HCT116 (cell line): ENCODE data around the gene POMT1. TPM values are rescaled to one million over a fixed set of nuclear protein-coding genes. Genes with fewer than 3 reads are reported as not detected.

Source experiments
- ATAC-seq: fragments of 200-7000 bp; cut with Tn5 transposase; 2 replicates; pipeline ENCODE4 v1.9.1; 2020; ENCODE audit warnings: mild to moderate bottlenecking, moderate library complexity
- BruUV-seq: library from RNA; stranded (reverse); fragments of 400-500 nt; replicated peaks from 2 replicates; lab custom pipeline; 2021; lab: Mats Ljungman, UMichigan
- CTCF ChIA-PET: fragments of 300-600 bp; sonication (Branson Sonifier 250); formaldehyde crosslinking; loops from one replicate; lab custom pipeline; 2021; ENCODE audit warnings: antibody characterized with exemption; lab: Charles Lee
- POLR2A ChIA-PET: fragments of 300-600, 350-600 bp; sonication (Branson Sonifier 250); formaldehyde crosslinking; loops from one replicate; lab custom pipeline; 2021; ENCODE audit warnings: antibody characterized with exemption; lab: Charles Lee
- RAD21 ChIA-PET, 2 experiments: fragments of 300-600 bp; sonication (Branson Sonifier 250); formaldehyde crosslinking; loops; one replicate each; lab custom pipeline; 2023; ENCODE audit warnings: low total read pairs in 2 of 2; ENCODE audit not compliant: uncharacterized antibody in 2 of 2, unreplicated experiment in 2 of 2, low non-redundant PET in 1 of 2; lab: Charles Lee
- DNase-seq: peaks from one replicate; pipeline ENCODE4 v3.0.0-alpha.2; 2010; ENCODE audit warnings: low read depth, low spot score
- H2AFZ ChIP-seq: fragments of 200-600 bp; shearing (Covaris generic), sonication (generic); 2 replicates; pipeline ENCODE4 v1.6.1; 2017; ENCODE audit warnings: low read depth, mixed run types, mixed read lengths, antibody characterized with exemption, low read length; ENCODE audit not compliant: poor library complexity, severe bottlenecking
- H3K27ac ChIP-seq: 2 replicates; pipeline ENCODE4 v1.5.1; 2012; ENCODE audit warnings: low read depth, low read length
- H3K27me3 ChIP-seq: fragments of 200-600 bp; sonication (generic); 2 replicates; pipeline ENCODE4 v1.6.1; 2016; ENCODE audit warnings: mixed run types, low read length, mixed read lengths; ENCODE audit not compliant: insufficient read depth
- H3K36me3 ChIP-seq, 2 experiments: fragments of 200-500 bp in 1 of 2; fragments of 200-600 bp in 1 of 2; sonication (Bioruptor generic) in 1 of 2; sonication (generic) in 1 of 2; 2 replicates each; pipeline versions ENCODE4 v1.5.1 to v1.6.1; 2014 to 2016; ENCODE audit warnings: low read length in 2 of 2, inconsistent platforms in 1 of 2, mixed read lengths in 1 of 2, mixed run types in 1 of 2; ENCODE audit not compliant: insufficient read depth in 2 of 2, control insufficient read depth in 1 of 2
- H3K4me1 ChIP-seq, 2 experiments: fragments of 200-600 bp in 1 of 2; sonication (generic) in 1 of 2; 2 replicates each; pipeline versions ENCODE4 v1.5.1 to v1.6.1; 2012 to 2017; ENCODE audit warnings: low read length in 2 of 2, inconsistent platforms in 1 of 2, mild to moderate bottlenecking in 1 of 2, mixed read lengths in 1 of 2, mixed run types in 1 of 2, moderate library complexity in 1 of 2; ENCODE audit not compliant: insufficient read depth in 2 of 2, control insufficient read depth in 1 of 2
- H3K4me2 ChIP-seq: fragments of 200-600 bp; sonication (generic); 2 replicates; pipeline ENCODE4 v1.6.1; 2017; ENCODE audit warnings: mixed run types, low read length, mixed read lengths
- H3K4me3 ChIP-seq, 2 experiments: fragments of 200-600 bp in 1 of 2; sonication (generic) in 1 of 2; replicated peaks in 1 of 2; 2 replicates each; pipeline ENCODE4 v1.5.1; 2011 to 2016; ENCODE audit warnings: low read length in 2 of 2, control low read depth in 1 of 2, low read depth in 1 of 2, mild to moderate bottlenecking in 1 of 2, mixed read lengths in 1 of 2, mixed run types in 1 of 2
- H3K79me2 ChIP-seq: fragments of 200-600 bp; sonication (generic); 2 replicates; pipeline ENCODE4 v1.6.1; 2017; ENCODE audit warnings: mild to moderate bottlenecking, mixed run types, low read length, moderate library complexity, mixed read lengths; ENCODE audit not compliant: insufficient read depth
- H3K9ac ChIP-seq: fragments of 200-600 bp; sonication (generic); 2 replicates; pipeline ENCODE4 v1.6.1; 2016; ENCODE audit warnings: low read length, mixed read lengths
- H3K9me2 ChIP-seq: fragments of 200-600 bp; sonication (generic), shearing (Covaris generic); 2 replicates; pipeline ENCODE4 v1.6.1; 2017; ENCODE audit warnings: mixed run types, mild to moderate bottlenecking, moderate library complexity; ENCODE audit not compliant: insufficient read depth
- H3K9me3 ChIP-seq, 2 experiments: fragments of 200-500 bp in 1 of 2; fragments of 200-600 bp in 1 of 2; sonication (Bioruptor generic) in 1 of 2; sonication (generic) in 1 of 2; 2 replicates each; pipeline ENCODE4 v1.6.1; 2014 to 2017; ENCODE audit warnings: low read length in 2 of 2, mixed read lengths in 2 of 2, inconsistent platforms in 1 of 2, low read depth in 1 of 2, mild to moderate bottlenecking in 1 of 2, mixed run types in 1 of 2, moderate library complexity in 1 of 2; ENCODE audit not compliant: control insufficient read depth in 1 of 2, insufficient read depth in 1 of 2
- H4K20me1 ChIP-seq: fragments of 200-600 bp; sonication (generic), shearing (Covaris generic); 2 replicates; pipeline ENCODE4 v1.6.1; 2017; ENCODE audit warnings: mixed run types, mild to moderate bottlenecking, moderate library complexity; ENCODE audit not compliant: insufficient read depth
- CBX3 ChIP-seq: IDR thresholded peaks from 2 replicates; pipeline ENCODE4 v1.6.1; 2012; ENCODE audit warnings: low read depth
- ELF1 ChIP-seq: IDR thresholded peaks from 2 replicates; pipeline ENCODE4 v1.6.1; 2012; ENCODE audit warnings: low read depth, borderline replicate concordance
- FOSL1 ChIP-seq: IDR thresholded peaks from 2 replicates; pipeline ENCODE4 v1.6.1; 2012; ENCODE audit warnings: low read depth
- POLR2A ChIP-seq: IDR thresholded peaks from 2 replicates; pipeline ENCODE4 v1.7.0; 2011; ENCODE audit warnings: borderline replicate concordance; ENCODE audit not compliant: insufficient read depth, insufficient read length; ENCODE audit errors: extremely low read depth
- RAD21 ChIP-seq: IDR thresholded peaks from 2 replicates; pipeline ENCODE4 v1.6.1; 2012; ENCODE audit warnings: low read depth, mild to moderate bottlenecking
- SIN3A ChIP-seq: IDR thresholded peaks from 2 replicates; pipeline ENCODE4 v1.6.1; 2012; ENCODE audit warnings: low read depth
- SP1 ChIP-seq: IDR thresholded peaks from 2 replicates; pipeline ENCODE4 v1.6.1; 2012; ENCODE audit warnings: low read depth
- YY1 ChIP-seq: IDR thresholded peaks from 2 replicates; pipeline ENCODE4 v1.6.1; 2011; ENCODE audit warnings: low read length, low read depth, moderate library complexity, mild to moderate bottlenecking; ENCODE audit not compliant: insufficient replicate concordance; ENCODE audit errors: extremely low read depth
- ZFX ChIP-seq: fragments of 450-650 bp; IDR thresholded peaks from 2 replicates; pipeline ENCODE4 v1.6.1; 2017
- ZNF274 ChIP-seq: fragments of 200-500 bp; sonication (Bioruptor generic); IDR thresholded peaks from 2 replicates; pipeline ENCODE4 v1.6.1; 2014; ENCODE audit warnings: mild to moderate bottlenecking, low read depth, low read length, inconsistent platforms
- intact Hi-C: fragments of 100-400 bp; cut with micrococcal nuclease; formaldehyde crosslinking; loops from 2 replicates; pipeline ENCODE4 v1.10.0; 2022
- total RNA-seq: library from RNA; stranded (reverse); gene quantifications from one replicate; pipeline ENCODE4 v1.2.1, GENCODE V29; 2021; ENCODE audit not compliant: unreplicated experiment
- TF ChIP-seq, protein P1 (sequence below): IDR thresholded peaks from 2 replicates; pipeline ENCODE4 v1.6.1; 2012
- TF ChIP-seq, protein P2 (sequence below): IDR thresholded peaks from 2 replicates; pipeline ENCODE4 v1.6.1; 2012; ENCODE audit warnings: low read depth
- TF ChIP-seq, protein P3 (sequence below): IDR thresholded peaks from 2 replicates; pipeline ENCODE4 v1.6.1; 2012

The POMT1 gene
- total RNA-seq, 1 experiment from 2014 or later, result 21.4 TPM

DNA sequence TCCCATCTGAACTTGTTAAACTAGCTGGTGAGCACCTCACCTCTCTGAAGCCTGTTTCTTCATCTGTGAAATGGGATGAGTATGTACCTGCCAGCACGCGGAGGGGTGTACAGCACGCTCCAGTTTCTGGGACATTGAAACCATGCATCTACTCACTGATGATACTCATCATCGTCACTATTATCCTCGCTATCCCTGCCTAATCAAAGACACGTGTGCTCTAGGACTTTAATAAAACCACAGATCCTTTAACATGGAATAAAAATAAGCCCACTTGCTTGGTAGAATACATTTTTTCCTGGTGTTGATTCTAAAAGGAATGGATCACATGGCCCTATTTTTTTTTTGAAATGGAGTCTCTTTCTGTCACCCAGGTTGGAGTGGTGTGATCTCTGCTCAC, 37.3 kb upstream of the POMT1 start:
- no TSS peak for BruUV-seq
- ATAC-seq (no peak), DNase-seq (no peak)
- Histone ChIP-seq H3K9me2 (no peaks in the 10 kb centered on the region), H3K4me3 (no peak overlapping the region), H4K20me1 (peaks cover 8% of the 10 kb centered on the region; the same call in 1 of the 2 replicates), H3K9ac (no peak overlapping the region), H3K9me3 (no peaks in the 10 kb centered on the region), H2AFZ (no peak overlapping the region), H3K4me2 (no peak overlapping the region), H3K36me3 (peaks cover 63 to 64% of the 10 kb centered on the region in 2 experiments; a peak in 3 of 4 replicates), H3K4me1 (no peaks in the 10 kb centered on the region), H3K27ac (no peak overlapping the region), H3K79me2 (peaks cover 82% of the 10 kb centered on the region), H3K27me3 (no peaks in the 10 kb centered on the region)
- ChIA-PET POLR2A (no interaction called here), CTCF (no interaction called here), RAD21 (no interaction called here)
- intact Hi-C loops, result no loop called here
- TF ChIP-seq, protein P1, sequence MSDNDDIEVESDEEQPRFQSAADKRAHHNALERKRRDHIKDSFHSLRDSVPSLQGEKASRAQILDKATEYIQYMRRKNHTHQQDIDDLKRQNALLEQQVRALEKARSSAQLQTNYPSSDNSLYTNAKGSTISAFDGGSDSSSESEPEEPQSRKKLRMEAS, result no peak
- TF ChIP-seq CBX3 (no peak), SP1 (no peak)

DNA sequence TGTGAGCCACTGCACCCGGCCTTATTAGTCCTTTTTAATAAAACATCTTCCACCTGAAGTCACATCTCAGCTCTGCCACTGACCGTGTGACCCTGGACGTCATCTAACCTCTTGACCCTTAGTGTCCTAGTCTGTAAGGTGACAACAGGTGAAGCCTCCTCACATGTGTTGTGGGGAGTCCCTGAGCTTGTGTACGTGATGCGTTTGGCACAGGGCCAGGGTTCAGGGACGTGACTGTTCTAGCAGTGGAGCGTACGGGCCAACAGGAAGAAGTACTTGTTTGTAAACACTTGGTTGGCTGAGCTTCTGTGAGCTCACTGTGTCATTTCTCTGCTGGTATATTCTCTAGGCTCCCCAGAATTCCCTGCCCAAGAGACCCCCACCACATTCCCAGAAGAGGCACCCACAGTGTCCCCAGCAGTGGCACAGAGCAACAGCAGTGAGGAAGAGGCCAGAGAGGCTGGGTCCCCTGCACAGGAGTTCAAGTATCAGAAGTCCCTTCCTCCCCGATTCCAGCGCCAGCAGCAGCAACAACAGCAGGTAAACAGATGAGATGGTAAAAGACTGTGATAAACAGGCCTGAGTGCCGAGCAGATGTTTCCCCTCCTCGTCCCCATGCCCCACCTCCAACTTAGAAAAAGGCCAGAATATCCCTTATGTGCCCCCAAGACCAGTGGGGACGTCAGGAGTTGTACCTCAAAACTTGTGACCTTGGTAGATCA, 35.3 kb upstream of the POMT1 start:
- H2AFZ ChIP-seq, result no peak overlapping the region
- ChIA-PET POLR2A (no interaction called here), CTCF (no interaction called here), RAD21 (no interaction called here)
- H3K79me2 ChIP-seq, result peaks cover 81% of the 10 kb centered on the region
- peaks cover 69 to 72% of the 10 kb centered on the region in 2 experiments; a peak in 3 of 4 replicates for H3K36me3 ChIP-seq
- no peaks in the 10 kb centered on the region for H3K27me3 ChIP-seq
- DNase-seq (no peak), ATAC-seq (no peak)
- no peak overlapping the region for H3K27ac ChIP-seq
- H3K4me1 ChIP-seq, result no peaks in the 10 kb centered on the region
- H4K20me1 ChIP-seq, result peaks cover 8% of the 10 kb centered on the region; the same call in 1 of the 2 replicates
- H3K4me3 ChIP-seq, result no peak overlapping the region
- H3K9ac ChIP-seq, result no peak overlapping the region
- no TSS peak for BruUV-seq
- intact Hi-C loops, result no loop called here
- H3K4me2 ChIP-seq, result no peak overlapping the region
- no peaks in the 10 kb centered on the region for H3K9me3 ChIP-seq
- H3K9me2 ChIP-seq, result no peaks in the 10 kb centered on the region
- TF ChIP-seq POLR2A (no peak), FOSL1 (no peak), CBX3 (no peak), ZNF274 (no peak), SIN3A (no peak), YY1 (no peak), SP1 (no peak), ZFX (no peak), RAD21 (no peak), ELF1 (no peak)
- TF ChIP-seq, protein P1, result no peak
- TF ChIP-seq, protein P2, sequence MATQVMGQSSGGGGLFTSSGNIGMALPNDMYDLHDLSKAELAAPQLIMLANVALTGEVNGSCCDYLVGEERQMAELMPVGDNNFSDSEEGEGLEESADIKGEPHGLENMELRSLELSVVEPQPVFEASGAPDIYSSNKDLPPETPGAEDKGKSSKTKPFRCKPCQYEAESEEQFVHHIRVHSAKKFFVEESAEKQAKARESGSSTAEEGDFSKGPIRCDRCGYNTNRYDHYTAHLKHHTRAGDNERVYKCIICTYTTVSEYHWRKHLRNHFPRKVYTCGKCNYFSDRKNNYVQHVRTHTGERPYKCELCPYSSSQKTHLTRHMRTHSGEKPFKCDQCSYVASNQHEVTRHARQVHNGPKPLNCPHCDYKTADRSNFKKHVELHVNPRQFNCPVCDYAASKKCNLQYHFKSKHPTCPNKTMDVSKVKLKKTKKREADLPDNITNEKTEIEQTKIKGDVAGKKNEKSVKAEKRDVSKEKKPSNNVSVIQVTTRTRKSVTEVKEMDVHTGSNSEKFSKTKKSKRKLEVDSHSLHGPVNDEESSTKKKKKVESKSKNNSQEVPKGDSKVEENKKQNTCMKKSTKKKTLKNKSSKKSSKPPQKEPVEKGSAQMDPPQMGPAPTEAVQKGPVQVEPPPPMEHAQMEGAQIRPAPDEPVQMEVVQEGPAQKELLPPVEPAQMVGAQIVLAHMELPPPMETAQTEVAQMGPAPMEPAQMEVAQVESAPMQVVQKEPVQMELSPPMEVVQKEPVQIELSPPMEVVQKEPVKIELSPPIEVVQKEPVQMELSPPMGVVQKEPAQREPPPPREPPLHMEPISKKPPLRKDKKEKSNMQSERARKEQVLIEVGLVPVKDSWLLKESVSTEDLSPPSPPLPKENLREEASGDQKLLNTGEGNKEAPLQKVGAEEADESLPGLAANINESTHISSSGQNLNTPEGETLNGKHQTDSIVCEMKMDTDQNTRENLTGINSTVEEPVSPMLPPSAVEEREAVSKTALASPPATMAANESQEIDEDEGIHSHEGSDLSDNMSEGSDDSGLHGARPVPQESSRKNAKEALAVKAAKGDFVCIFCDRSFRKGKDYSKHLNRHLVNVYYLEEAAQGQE, result no peak
- TF ChIP-seq, protein P3, sequence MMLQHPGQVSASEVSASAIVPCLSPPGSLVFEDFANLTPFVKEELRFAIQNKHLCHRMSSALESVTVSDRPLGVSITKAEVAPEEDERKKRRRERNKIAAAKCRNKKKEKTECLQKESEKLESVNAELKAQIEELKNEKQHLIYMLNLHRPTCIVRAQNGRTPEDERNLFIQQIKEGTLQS, result no peak
